Activated CD4-positive, alpha-beta T cell treated with anti-CD3 and anti-CD28 coated beads, Interleukin-2, amount 10 ng/mL, durations not matched to agents 24 days and 14 days (primary cell): ENCODE measurements around the gene PHKB. TPM values are rescaled to one million over a fixed set of nuclear protein-coding genes. Genes with fewer than 3 reads are reported as not detected.

Experiments used
- DNase-seq: peaks from one replicate; pipeline ENCODE4 v3.0.0; 2022
- H3K27ac Mint-ChIP-seq: one replicate; pipeline ENCODE4 v1.8.0; 2022; ENCODE audit warnings: mild to moderate bottlenecking, mixed read lengths
- H3K27me3 Mint-ChIP-seq: one replicate; pipeline ENCODE4 v1.8.0; 2022; ENCODE audit warnings: mixed read lengths
- H3K36me3 Mint-ChIP-seq: one replicate; pipeline ENCODE4 v1.8.0; 2022; ENCODE audit warnings: low read depth, mild to moderate bottlenecking, mixed read lengths
- H3K4me1 Mint-ChIP-seq: one replicate; pipeline ENCODE4 v1.8.0; 2021; ENCODE audit warnings: mixed read lengths
- H3K4me3 Mint-ChIP-seq: one replicate; pipeline ENCODE4 v1.8.0; 2022; ENCODE audit warnings: mild to moderate bottlenecking, moderate library complexity, mixed read lengths
- H3K9me3 Mint-ChIP-seq: one replicate; pipeline ENCODE4 v1.8.0; 2021; ENCODE audit warnings: mixed read lengths
- intact Hi-C: fragments of 100-400 bp; cut with micrococcal nuclease; formaldehyde crosslinking; loops from one replicate; pipeline ENCODE4 v1.15.1; 2023
- total RNA-seq: library from RNA; stranded (reverse); gene quantifications from 2 replicates; pipeline ENCODE4 v1.2.3, GENCODE V29; 2022

PHKB gene
- total RNA-seq, 1 donor from 2014 or later, result 27.9 TPM

- Mint-ChIP-seq H3K27ac (no peak overlapping the region), H3K36me3 (no peaks in the 10 kb centered on the region), H3K4me1 (no peaks in the 10 kb centered on the region), H3K4me3 (no peak overlapping the region), H3K27me3 (peaks cover 4% of the 10 kb centered on the region), H3K9me3 (no peaks in the 10 kb centered on the region)
- intact Hi-C loops, result no loop called here
- no peak for DNase-seq
Observed at GRCh38 chr16:47721006-47721637, 260.0 kb downstream of the PHKB start.

GRCh38 chr16:47722046-47722445 lies 260.9 kb downstream of the PHKB start:
- no peak overlapping the region for H3K4me3 Mint-ChIP-seq
- no peaks in the 10 kb centered on the region for H3K36me3 Mint-ChIP-seq
- intact Hi-C loops, result no loop called here
- peaks cover 4% of the 10 kb centered on the region for H3K27me3 Mint-ChIP-seq
- H3K27ac Mint-ChIP-seq, result no peak overlapping the region
- H3K4me1 Mint-ChIP-seq, result no peaks in the 10 kb centered on the region
- no peak for DNase-seq
- no peaks in the 10 kb centered on the region for H3K9me3 Mint-ChIP-seq

GRCh38 chr16:47724115-47724785 lies 263.1 kb downstream of the PHKB start:
- H3K4me3 Mint-ChIP-seq, result no peak overlapping the region
- no peak for DNase-seq
- H3K9me3 Mint-ChIP-seq, result no peaks in the 10 kb centered on the region
- no peaks in the 10 kb centered on the region for H3K36me3 Mint-ChIP-seq
- peaks cover 8% of the 10 kb centered on the region for H3K4me1 Mint-ChIP-seq
- intact Hi-C loops, result no loop called here
- H3K27ac Mint-ChIP-seq, result no peak overlapping the region
- H3K27me3 Mint-ChIP-seq, result peaks cover 4% of the 10 kb centered on the region

- intact Hi-C loops, result no loop called here
- Mint-ChIP-seq H3K27me3 (peaks cover 4% of the 10 kb centered on the region), H3K27ac (no peak overlapping the region), H3K4me1 (peaks cover 8% of the 10 kb centered on the region), H3K9me3 (peaks cover 5% of the 10 kb centered on the region), H3K36me3 (no peaks in the 10 kb centered on the region), H3K4me3 (no peak overlapping the region)
- no peak for DNase-seq
Observed at GRCh38 chr16:47725188-47725695, 264.1 kb downstream of the PHKB start.

- DNase-seq, result no peak
- Mint-ChIP-seq H3K9me3 (peaks cover 5% of the 10 kb centered on the region), H3K4me3 (no peak overlapping the region), H3K27ac (no peak overlapping the region), H3K27me3 (peaks cover 4% of the 10 kb centered on the region), H3K36me3 (no peaks in the 10 kb centered on the region), H3K4me1 (peaks cover 8% of the 10 kb centered on the region)
- intact Hi-C loops, result no loop called here
Observed at GRCh38 chr16:47726031-47726675, 265.0 kb downstream of the PHKB start.

- Mint-ChIP-seq H3K4me1 (peaks cover 16% of the 10 kb centered on the region), H3K36me3 (no peaks in the 10 kb centered on the region), H3K27me3 (peaks cover 4% of the 10 kb centered on the region), H3K4me3 (no peak overlapping the region), H3K9me3 (peaks cover 5% of the 10 kb centered on the region), H3K27ac (no peak overlapping the region)
- DNase-seq, result no peak
- intact Hi-C loops, result no loop called here
Observed at GRCh38 chr16:47727131-47727530, 266.0 kb downstream of the PHKB start.

- H3K4me1 Mint-ChIP-seq, result peaks cover 23% of the 10 kb centered on the region
- H3K27ac Mint-ChIP-seq, result no peak overlapping the region
- H3K27me3 Mint-ChIP-seq, result peaks cover 4% of the 10 kb centered on the region
- no peak overlapping the region for H3K4me3 Mint-ChIP-seq
- DNase-seq, result no peak
- intact Hi-C loops, result no loop called here
- H3K36me3 Mint-ChIP-seq, result no peaks in the 10 kb centered on the region
- peaks cover 5% of the 10 kb centered on the region for H3K9me3 Mint-ChIP-seq
Observed at GRCh38 chr16:47728205-47728604, 267.1 kb downstream of the PHKB start.

- H3K9me3 Mint-ChIP-seq, result peaks cover 5% of the 10 kb centered on the region
- no peak overlapping the region for H3K27ac Mint-ChIP-seq
- peaks cover 4% of the 10 kb centered on the region for H3K27me3 Mint-ChIP-seq
- no peak for DNase-seq
- H3K4me3 Mint-ChIP-seq, result no peak overlapping the region
- H3K36me3 Mint-ChIP-seq, result no peaks in the 10 kb centered on the region
- intact Hi-C loops, result loop anchor here (5.0 to 10.0 kb wide), 2 partner anchors 265 to 587 kb away; partner anchors contain the start of genes ITFG1, NETO2 and PHKB
- H3K4me1 Mint-ChIP-seq, result peaks cover 23% of the 10 kb centered on the region
Observed at GRCh38 chr16:47729701-47730100, 268.6 kb downstream of the PHKB start.

GRCh38 chr16:47731252-47731651 lies 270.1 kb downstream of the PHKB start:
- Mint-ChIP-seq H3K27ac (no peak overlapping the region), H3K9me3 (peaks cover 5% of the 10 kb centered on the region)
- intact Hi-C loops, result loop anchor here (5.0 to 10.0 kb wide), 2 partner anchors 266 to 589 kb away; partner anchors contain the start of genes ITFG1, NETO2 and PHKB

GRCh38 chr16:47732122-47732521 lies 271.0 kb downstream of the PHKB start:
- H3K9me3 Mint-ChIP-seq, result peaks cover 5% of the 10 kb centered on the region
- H3K36me3 Mint-ChIP-seq, result no peaks in the 10 kb centered on the region
- H3K27ac Mint-ChIP-seq, result no peak overlapping the region
- H3K4me1 Mint-ChIP-seq, result peaks cover 23% of the 10 kb centered on the region
- intact Hi-C loops, result loop anchor here (1.0 to 10.0 kb wide), 4 partner anchors 19 to 590 kb away; partner anchors contain the start of genes ITFG1, NETO2 and PHKB
- peaks cover 2% of the 10 kb centered on the region for H3K27me3 Mint-ChIP-seq
- H3K4me3 Mint-ChIP-seq, result no peak overlapping the region
- DNase-seq, result peak; percentile 51

More at GRCh38 chr16:47731252-47731651, 270.1 kb downstream of the PHKB start:
- DNase-seq, result peak; percentile 44
- Mint-ChIP-seq H3K4me3 (no peak overlapping the region), H3K27me3 (peaks cover under 1% of the 10 kb centered on the region), H3K36me3 (no peaks in the 10 kb centered on the region), H3K4me1 (peaks cover 23% of the 10 kb centered on the region)

GRCh38 chr16:47732523-47733111 lies 271.5 kb downstream of the PHKB start:
- DNase-seq, result peak; percentile 74
- peaks cover 23% of the 10 kb centered on the region for H3K4me1 Mint-ChIP-seq
- H3K4me3 Mint-ChIP-seq, result peak overlapping the region; percentile 4
- H3K27ac Mint-ChIP-seq, result peak overlapping the region; percentile 88
- intact Hi-C loops, result loop anchor here (1.0 to 10.0 kb wide), 5 partner anchors 19 to 590 kb away; partner anchors contain the start of genes ITFG1, NETO2 and PHKB
- no peaks in the 10 kb centered on the region for H3K36me3 Mint-ChIP-seq
- peaks cover 5% of the 10 kb centered on the region for H3K9me3 Mint-ChIP-seq
- peaks cover 2% of the 10 kb centered on the region for H3K27me3 Mint-ChIP-seq

- Mint-ChIP-seq H3K4me1 (peaks cover 15% of the 10 kb centered on the region), H3K4me3 (no peak overlapping the region), H3K27me3 (peaks cover 5% of the 10 kb centered on the region), H3K9me3 (peaks cover 10% of the 10 kb centered on the region), H3K36me3 (no peaks in the 10 kb centered on the region), H3K27ac (no peak overlapping the region)
- intact Hi-C loops, result loop anchor here (5.0 to 10.0 kb wide), 2 partner anchors 269 to 592 kb away; partner anchors contain the start of genes ITFG1, NETO2 and PHKB
- DNase-seq, result peak; percentile 41
Observed at GRCh38 chr16:47734081-47734857, 273.1 kb downstream of the PHKB start.
